Right ventricle myocardium superior (tissue), 1 donor: ENCODE results near the gene ZCCHC4. TPM values are rescaled to one million over a fixed set of nuclear protein-coding genes. Genes with fewer than 3 reads are reported as not detected.
"Not testable (repeated sequence)": the region's sequence is repeated elsewhere in the genome, so short reads cannot be mapped to it uniquely, and the experiment has no call there.

Experiments
- ATAC-seq: fragments of 200-7000 bp; cut with Tn5 transposase; one replicate; pipeline ENCODE4 v1.9.1; 2020; ENCODE audit warnings: mild to moderate bottlenecking; ENCODE audit not compliant: poor library complexity
- DNase-seq: peaks from one replicate; pipeline ENCODE4 v3.0.0-alpha.2; 2020
- intact Hi-C: fragments of 100-400 bp; cut with DNase I; formaldehyde crosslinking; loops from one replicate; pipeline ENCODE4 v1.11.2; 2022
- total RNA-seq: library from RNA; stranded (reverse); fragmentation: NEBNext Ultra II Directional; extraction: Animal tissue kit (Norgen Biotek cat#: 25700); gene quantifications from one replicate; pipeline ENCODE4 v1.2.1, GENCODE V29; 2021
- donor health status: DM: no; HTN: yes; CAD: no; lungs with severe emphysema.

Gene ZCCHC4
- total RNA-seq, 1 donor from 2014 or later, result 9.2 TPM

DNA sequence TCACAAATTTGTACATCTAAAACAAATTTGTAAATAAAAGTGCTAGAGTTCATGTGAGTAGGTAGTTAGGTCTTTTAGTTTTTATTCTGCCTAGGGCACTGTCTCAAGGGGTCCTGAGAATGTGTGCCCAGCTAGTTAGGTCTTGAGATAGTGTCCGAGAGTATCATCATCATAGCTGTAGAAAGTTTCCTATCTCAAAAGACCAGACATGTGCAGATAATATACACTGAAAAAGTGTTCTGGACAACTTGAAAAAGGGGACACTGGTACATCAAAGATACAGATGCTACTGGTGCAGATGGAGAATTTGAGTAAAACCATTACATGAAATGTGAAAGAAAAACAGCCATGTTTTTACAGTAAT is 1.8 kb upstream of the ZCCHC4 start:
- DNase-seq, result no peak
- ATAC-seq, result no peak
- intact Hi-C loops, result loop anchor here (10.0 kb wide), 1 partner anchor 136 kb away; no protein-coding TSS in a partner anchor

DNA sequence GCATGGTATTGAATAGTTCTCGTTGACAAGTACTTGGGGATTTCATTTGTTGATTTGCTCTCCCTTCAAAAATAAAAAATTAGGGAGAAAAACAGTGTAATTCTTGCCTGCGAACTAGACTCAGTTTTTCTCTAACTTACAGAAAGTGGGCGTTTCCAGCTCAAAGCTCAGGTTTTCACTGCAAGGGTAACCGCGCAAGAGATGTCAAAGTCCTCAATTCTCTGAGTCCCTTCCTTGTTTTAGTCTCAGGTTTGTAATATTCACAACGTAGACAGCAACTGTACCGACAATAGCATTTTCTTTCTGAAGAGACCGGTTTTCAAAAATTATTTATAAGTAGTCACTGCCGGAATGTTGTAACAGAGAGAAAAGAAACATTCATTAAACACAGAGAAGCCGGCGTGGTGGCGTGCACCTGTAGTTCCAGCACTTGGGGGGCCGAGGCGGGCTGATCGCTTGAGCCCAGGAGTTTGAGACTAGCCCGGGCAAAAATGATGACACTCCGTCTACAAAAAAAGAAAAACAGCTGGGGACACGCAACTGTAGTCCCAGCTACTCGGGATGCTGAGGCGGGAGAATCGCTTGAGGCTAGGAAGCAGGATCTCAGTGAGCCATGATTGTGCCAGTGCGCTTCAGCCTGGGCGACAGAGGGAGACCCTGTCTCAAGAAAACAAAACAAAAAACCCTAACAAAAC is 774 bp downstream of the ZCCHC4 start:
- DNase-seq, result no peak
- intact Hi-C loops, result loop anchor here (10.0 kb wide), 1 partner anchor 139 kb away; no protein-coding TSS in a partner anchor
- ATAC-seq, result no peak

DNA sequence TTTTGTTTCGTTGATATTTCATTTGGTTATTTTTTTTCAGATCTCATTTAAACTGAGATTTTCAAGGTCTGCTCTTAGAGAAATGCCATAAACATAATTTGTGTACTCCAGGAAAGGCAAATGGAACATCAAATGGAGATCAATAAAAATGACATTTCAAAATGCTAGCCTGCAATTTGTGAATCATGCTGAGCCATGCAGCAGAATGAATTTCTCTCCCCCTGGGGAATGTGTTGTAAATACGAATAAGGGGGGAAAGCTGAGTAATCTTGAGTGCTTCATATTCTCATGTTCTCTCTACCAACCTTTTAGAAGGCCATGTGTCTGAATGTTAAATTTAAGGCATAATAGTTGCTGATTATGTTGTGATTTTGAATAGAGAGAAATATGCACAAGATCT is 7.8 kb downstream of the ZCCHC4 start:
- DNase-seq, result no peak
- intact Hi-C loops, result no loop called here
- ATAC-seq, result no peak

DNA sequence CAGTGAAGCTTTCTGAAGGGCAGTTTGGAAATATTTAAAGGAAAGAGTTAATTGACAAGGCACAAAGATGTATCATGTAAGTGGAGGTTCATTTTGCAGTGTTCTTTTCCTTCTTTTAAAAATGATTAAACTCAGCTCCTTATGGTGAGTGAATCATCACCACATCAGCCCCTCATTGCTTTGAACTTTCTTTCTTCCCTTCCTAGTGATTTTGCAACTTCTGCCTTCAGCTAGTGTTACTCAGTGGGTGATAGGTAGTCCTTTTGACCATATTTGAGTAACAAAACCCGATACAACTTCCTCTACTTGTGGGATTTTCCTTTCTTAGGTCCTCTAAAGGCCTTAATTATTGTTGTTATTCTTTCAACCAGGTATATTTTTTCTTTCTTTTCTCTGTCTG is 8.2 kb downstream of the ZCCHC4 start:
- no peak for DNase-seq
- intact Hi-C loops, result no loop called here
- ATAC-seq, result no peak

DNA sequence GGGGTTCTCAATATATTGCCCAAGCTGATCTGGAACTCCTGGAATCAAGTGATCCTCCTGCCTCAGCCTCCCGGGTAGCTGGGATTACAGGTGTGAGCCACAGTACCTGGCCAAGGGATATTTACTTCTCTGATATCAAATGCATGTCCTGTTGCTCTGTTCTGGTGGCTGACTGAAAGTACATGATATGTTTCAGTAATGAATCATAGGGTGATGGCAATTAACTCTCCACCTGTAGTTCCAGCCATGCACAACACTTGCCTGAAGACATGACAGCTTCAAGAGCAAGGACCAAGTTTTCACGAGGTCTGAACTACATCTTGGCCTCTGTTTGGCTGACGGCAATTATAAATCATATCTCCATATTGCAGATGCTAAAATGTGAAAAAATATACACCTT is 9.1 kb downstream of the ZCCHC4 start:
- ATAC-seq, result no peak
- intact Hi-C loops, result no loop called here
- no peak for DNase-seq

DNA sequence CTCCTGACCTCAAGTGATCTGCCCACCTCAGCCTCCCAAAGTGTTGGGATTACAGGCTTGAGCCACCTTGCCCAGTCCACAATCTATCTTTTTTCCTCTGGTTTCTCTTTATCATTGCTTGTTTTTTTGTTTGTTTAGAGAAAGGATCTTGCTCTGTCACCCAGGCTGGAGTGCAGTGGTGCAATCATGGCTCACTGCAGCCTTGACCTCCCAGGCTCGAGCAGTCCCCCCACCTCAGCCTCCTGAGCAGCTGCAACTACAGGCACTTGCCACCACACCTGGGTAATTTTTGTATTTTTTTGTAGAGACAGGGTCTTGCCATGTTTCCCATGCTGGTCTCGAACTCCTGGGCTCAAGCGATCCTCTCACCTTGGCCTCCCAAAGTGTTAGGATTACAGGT is 15.9 kb downstream of the ZCCHC4 start:
- intact Hi-C loops, DNase-seq, ATAC-seq: not testable (repeated sequence)

DNA sequence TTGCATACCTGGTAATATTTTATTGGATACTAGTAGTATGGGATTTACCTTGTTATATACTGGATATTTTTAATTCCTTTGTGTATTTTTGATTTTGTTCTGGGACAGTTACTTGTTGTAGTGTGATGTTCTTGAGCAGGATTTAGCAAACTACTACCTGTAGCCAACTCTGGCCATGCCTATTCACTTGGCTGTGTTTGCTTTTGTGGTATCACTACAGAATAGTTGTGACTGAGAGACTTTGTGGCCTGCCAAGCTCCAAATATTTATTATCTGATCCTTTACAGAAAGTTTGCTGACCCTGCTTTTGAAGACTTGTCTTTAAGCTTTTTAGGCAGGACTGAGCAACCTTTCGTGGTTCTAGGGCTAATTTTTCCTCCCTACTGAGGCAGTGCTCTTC is 17.8 kb downstream of the ZCCHC4 start:
- intact Hi-C loops, result no loop called here
- ATAC-seq, result no peak

DNA sequence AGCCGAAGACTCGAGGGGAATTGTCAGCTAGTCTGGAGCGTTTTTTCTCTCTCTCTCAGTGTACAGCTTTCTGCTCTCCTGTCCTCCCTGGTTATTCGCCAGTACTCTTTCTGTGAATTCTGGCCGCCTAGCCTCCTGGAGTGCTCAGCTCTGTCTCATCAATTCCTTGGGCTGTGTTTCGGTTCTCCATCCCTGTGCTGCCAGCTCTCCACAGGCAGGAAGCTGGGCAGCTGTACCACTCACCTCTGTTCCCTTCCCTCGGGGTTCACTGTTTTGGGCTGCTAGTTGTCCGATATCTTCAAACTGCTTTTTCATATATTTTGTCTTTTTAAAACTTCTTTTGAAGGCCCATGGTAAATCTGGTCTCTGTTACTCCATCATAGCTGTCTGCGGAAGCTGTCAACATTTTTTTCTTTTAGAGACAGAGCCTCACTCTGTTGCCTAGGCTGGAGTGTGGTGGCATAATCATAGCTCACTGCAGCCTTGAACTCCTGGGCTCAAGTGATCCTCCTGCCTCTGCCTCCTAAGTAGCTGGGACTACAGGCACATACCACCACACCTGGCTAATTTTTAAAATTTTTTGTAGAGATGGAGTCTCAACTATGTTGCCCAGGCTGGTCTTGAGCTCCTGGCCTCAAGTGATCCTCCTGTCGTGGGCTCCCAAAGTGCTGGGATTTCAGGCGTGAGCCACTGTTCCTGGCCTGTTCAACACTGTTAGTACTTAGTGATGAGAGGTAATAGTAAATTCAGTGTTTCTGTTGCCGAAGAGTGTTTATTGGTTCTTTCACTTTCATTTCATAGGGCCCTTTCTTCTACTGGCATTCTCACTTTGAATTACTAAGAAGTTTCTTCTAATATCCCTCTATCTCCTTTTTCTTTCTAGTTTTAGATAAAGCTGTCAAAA is 18.6 kb downstream of the ZCCHC4 start:
- ATAC-seq (no peak), DNase-seq (no peak)
- intact Hi-C loops, result no loop called here

More for the DNA sequence above, 17.8 kb downstream of the ZCCHC4 start:
- DNase-seq, result no peak

DNA sequence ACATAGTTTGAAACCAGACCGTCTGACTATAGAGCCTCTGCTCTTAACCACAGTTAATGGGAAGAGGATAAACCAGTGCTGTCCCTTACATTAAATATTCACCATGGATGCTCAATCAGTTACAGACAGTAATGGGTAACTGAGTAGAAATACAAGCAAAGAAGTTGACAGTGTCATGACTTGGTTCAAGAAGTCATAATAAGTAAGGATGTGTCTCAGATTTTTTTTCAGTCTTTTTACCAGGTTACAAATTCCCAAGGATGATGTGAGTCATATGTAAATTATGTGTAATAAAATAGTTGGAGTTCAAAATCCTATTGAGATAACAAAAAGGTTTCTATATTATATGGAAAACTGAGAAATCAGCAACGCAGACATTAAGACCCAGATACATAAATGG is 31.1 kb downstream of the ZCCHC4 start:
- no peak for ATAC-seq
- intact Hi-C loops, result no loop called here

DNA sequence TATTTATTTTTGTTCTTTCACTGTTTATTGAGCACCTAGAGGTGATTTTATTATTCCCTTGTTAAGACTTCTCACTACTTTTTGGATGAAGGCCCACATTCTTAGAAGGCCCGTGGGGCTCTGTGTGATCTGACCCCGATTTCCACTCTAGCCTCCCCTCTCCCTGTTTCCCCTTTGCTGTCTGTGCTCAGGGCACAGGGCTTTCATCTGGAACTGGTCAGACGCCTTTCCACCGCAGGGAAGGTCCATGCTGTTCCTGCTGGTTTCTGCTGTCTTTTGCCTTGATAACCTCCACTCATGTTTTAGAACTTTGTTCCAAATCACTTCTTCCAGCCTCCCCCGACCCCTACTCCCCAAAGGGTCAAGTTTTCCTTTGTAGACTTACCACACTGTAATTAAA is 33.2 kb downstream of the ZCCHC4 start:
- intact Hi-C loops, result no loop called here
- DNase-seq, result no peak
- ATAC-seq, result no peak

More for the DNA sequence above, 31.1 kb downstream of the ZCCHC4 start:
- no peak for DNase-seq

DNA sequence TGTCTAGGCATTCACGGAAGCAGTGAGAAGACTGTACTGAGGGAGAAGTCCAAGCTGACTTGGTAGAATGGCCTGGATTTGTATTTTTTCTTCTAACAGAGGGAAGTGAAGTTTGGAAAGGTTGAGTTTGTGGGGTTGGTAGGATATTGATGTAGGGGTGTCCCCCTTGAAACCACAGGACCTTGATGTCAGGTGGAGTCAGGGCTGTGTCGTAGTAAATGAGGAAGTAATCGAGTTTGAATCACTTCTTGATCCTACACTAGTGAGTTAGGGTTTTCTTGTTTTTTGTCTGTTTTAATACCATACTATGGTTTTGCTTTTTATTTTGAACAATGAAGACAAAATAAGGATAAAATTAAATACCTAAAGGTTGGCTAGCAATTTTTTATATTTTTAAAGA is 34.3 kb downstream of the ZCCHC4 start:
- ATAC-seq (no peak), DNase-seq (no peak)
- intact Hi-C loops, result no loop called here

DNA sequence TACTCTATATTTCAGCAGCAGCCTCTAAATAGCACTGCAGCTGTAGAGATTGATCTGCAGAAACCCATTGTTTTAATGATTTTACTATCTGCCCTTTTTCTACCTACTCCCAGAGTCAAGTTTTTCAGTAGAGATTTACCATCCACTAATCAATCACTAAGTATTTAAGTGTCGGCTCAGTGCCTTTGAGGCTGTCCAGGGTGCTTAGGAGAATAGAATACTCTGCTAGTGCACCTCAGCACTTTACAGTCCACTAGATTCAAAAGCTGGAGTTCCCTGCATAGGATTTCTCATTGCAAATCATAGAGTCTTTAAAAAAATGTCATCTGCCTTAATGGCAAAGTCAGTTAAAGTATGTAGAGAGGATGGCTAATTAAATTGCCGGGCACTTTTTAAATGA is 34.9 kb downstream of the ZCCHC4 start:
- no peak for DNase-seq
- ATAC-seq, result no peak
- intact Hi-C loops, result no loop called here

DNA sequence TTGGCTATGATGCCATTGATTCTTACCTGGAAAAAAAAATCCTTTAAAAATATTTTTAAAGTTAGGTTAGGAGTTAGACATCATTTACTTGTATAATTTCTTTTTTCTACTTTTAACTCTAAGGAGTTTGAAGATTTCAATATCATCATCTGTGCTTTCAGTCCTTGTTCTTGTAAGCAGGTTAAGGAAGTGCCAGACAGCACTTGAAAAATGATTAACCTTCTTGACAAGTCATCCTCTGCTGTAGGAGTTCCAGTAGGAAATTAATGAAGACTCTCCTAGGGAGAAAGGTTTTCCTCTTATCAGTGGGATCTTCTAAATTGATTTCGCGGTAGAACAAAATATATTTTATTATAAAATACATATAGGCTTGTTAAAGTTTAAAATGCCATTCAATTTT is 35.4 kb downstream of the ZCCHC4 start:
- intact Hi-C loops, result no loop called here
- ATAC-seq, result no peak
- no peak for DNase-seq

DNA sequence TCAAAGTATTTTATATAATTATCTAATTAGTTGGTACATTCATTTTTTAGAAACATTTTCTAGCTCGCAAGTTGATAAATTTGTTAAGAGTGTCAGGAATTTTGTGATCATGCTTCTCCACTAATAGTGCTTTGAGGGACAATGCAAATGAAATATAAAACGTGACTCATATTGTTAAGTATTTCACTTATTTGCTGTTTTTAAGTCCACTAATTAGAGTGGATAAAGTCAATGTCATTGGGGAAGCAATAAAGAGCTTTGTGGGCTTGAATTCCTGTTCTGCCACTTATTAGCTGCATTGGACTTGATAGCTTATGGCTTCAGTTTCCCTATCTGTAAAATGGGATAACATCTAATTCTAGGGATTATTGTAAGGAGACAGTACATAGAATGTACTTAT is 38.0 kb downstream of the ZCCHC4 start:
- intact Hi-C loops, result no loop called here
- no peak for DNase-seq
- no peak for ATAC-seq

DNA sequence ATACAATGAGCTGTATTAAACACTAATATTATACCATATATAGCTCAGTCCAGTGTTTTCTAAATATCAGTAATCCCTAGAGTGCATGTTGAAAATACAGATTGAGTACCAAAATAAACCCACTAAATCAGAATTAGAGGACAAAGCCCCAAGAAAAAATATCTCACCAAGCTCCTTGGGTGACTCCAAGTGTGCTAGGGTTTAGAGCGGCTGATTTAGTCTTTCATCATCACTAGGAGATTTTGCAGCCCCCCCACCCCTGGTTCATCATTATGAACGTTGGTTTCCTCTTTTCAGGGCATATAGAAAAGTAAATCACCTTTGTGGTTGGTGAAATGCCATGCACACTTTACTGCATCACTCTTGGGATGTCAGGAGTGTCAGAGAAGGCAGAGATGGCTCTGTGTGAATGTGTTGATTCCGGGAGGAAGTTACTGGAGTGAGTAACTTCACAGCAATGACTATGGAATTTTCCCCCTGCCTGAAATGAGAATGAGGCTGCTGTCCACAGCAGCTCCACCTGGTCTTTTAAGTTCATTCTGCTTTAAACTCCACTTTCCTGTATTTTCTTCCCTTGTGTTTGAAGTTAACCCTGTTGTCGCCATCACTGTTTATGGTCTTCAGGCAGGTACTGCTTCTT is 39.3 kb downstream of the ZCCHC4 start:
- intact Hi-C loops, result no loop called here
- DNase-seq, result no peak
- ATAC-seq, result no peak

DNA sequence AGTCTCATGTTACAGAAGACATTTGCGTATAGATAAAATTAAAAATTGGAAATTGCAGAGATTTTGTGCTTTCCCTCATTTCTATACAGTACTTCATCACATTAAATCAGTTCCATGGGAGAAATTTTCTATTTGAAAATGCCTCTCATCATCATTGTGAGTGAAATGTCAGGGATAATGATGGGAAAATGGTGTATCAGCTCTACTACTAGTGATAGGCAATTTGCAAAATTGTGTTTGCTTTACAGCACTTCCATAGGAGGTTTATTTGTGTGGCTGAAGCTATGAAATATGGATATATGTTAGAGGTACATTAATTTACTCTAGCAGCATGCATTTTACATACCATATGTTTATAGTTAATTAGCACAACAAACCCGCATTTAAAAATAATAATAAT is 43.5 kb downstream of the ZCCHC4 start:
- intact Hi-C loops, result no loop called here
- ATAC-seq, result no peak

DNA sequence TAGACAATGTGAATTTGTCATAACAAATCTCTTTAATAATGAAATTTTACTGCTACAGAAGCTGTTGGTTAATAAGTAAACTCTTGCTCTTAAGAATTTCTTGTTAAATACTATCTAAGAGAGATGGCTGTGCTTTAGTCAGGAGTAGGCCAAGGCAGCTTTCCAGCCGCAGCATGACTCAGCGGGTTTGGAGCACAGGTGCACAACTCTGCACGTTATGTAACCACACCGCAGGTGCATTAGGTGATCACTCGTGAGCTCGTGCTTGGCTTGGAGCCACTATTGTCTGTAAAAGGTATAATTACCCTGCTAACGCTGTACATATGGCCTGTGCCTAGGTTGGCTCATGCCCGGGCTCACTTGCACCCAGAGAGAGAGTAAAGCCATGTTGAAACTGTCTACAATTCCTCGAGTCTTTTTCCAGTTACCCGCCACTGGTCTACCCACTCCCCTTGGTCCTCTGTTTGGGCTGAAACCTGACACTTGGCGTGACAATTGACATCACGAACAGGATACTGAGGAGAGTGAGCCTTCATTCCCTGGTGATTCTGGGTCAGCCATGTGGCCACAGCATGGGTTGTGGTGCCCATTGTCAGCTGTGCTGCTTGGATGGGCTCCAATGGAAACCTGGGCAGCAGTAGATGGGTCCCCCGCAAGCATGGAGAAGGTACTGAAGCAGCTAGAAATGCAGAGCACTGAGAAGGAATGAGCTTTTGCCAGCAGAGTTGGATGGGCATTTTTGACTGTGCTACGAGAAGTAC is 46.1 kb downstream of the ZCCHC4 start:
- ATAC-seq, result no peak
- no peak for DNase-seq
- intact Hi-C loops, result no loop called here

More for the DNA sequence above, 43.5 kb downstream of the ZCCHC4 start:
- no peak for DNase-seq

DNA sequence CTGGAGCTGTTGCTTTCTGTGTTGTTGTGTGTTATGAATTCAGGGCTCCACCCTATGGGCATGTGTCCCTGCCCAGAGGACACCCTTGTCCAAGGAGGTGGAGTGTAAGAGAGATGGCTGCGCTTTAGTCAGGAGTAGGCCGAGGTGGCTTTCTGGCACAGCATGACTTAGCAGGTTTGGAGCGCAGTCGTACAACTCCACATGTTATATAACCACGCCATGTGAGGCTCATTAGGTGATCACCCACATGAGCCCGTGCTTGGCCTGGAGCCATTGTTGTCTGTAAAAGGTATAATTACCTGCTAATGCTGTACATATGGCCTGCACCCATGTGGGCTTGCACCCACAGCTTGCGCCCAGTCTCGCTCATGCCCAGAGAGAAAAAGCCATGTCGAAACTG is 48.7 kb downstream of the ZCCHC4 start:
- ATAC-seq, result no peak
- intact Hi-C loops, result no loop called here
- no peak for DNase-seq

DNA sequence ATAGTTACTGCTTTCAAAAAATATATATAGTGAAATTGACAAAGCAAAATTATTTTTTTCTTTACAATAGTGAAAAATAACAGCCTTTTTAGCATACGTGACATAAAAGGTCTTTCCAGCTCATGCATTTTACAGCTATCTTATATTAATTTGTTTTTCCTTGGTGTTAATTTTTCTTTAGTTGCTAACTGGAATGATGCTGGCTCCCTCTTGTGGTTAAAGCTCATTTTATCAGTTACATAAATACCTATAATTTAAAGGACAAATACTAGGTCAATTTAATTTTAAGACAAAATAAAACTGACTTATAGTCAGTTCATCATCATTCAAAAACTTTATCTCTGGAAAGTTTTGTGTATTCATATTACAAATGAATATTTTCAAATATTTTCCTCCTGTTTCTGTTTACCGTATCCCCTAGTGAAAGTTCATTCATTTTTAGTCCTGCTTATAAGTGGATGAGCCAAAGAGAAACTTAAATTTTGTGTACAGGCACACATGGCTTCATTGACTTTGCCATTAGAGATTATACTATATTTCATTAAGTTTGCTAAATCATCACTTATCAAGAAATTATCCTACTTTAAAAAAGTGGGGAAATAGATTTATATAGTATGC is 54.5 kb downstream of the ZCCHC4 start:
- intact Hi-C loops, result no loop called here
- no peak for DNase-seq

More for the DNA sequence above, 54.5 kb downstream of the ZCCHC4 start:
- no peak for ATAC-seq
